ENCODE data around the gene INHBA.

INHBA gene

DNA sequence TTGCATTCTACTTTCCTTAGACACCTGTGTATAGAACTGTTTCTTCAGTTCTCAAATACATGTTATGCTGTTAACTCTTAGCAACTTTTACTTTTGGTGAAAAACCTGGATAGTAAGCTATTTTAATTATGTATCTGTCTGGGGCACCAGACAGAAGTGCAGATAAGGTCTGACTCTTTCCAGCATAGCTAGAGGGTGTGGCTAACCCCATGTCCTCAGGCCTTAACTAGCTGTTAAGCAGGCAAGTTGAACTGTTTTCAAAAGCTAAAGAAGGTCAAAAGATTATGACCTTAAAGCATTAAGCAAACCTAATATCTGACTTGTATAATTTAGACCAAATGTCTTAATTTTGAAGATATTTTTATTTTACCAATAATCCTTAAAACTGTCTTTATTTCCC lies 45.1 kb upstream of the INHBA start:
- Histone ChIP-seq H3K4me3 (replicated peaks; ENCODE audit: insufficient read depth, low read length) (no peak overlapping the region), H3K27me3 (ENCODE audit: insufficient read depth, poor library complexity, severe bottlenecking) (no peaks in the 10 kb centered on the region), H3K27ac (replicated peaks) (no peak overlapping the region)
- no peak for TF ChIP-seq CTCF (IDR thresholded peaks at IDR 0.05; ENCODE audit: insufficient read depth, low read length)
- TF ChIP-seq GABPA (IDR thresholded peaks at IDR 0.05; ENCODE audit: low read depth), result no peak
- TF ChIP-seq, protein P1, sequence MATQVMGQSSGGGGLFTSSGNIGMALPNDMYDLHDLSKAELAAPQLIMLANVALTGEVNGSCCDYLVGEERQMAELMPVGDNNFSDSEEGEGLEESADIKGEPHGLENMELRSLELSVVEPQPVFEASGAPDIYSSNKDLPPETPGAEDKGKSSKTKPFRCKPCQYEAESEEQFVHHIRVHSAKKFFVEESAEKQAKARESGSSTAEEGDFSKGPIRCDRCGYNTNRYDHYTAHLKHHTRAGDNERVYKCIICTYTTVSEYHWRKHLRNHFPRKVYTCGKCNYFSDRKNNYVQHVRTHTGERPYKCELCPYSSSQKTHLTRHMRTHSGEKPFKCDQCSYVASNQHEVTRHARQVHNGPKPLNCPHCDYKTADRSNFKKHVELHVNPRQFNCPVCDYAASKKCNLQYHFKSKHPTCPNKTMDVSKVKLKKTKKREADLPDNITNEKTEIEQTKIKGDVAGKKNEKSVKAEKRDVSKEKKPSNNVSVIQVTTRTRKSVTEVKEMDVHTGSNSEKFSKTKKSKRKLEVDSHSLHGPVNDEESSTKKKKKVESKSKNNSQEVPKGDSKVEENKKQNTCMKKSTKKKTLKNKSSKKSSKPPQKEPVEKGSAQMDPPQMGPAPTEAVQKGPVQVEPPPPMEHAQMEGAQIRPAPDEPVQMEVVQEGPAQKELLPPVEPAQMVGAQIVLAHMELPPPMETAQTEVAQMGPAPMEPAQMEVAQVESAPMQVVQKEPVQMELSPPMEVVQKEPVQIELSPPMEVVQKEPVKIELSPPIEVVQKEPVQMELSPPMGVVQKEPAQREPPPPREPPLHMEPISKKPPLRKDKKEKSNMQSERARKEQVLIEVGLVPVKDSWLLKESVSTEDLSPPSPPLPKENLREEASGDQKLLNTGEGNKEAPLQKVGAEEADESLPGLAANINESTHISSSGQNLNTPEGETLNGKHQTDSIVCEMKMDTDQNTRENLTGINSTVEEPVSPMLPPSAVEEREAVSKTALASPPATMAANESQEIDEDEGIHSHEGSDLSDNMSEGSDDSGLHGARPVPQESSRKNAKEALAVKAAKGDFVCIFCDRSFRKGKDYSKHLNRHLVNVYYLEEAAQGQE (IDR thresholded peaks at IDR 0.05; ENCODE audit: insufficient replicate concordance, low read depth), result no peak
- no peak for TF ChIP-seq SPI1 (IDR thresholded peaks at IDR 0.05; ENCODE audit: borderline replicate concordance, low read depth)
- TF ChIP-seq POLR2AphosphoS5 (IDR thresholded peaks at IDR 0.05; ENCODE audit: low read depth), result no peak
- no peak for DNase-seq (ENCODE audit: low read depth in 1 of 2, low spot score in 1 of 2)

GRCh38 chr7:41745451-41745850 lies 42.6 kb upstream of the INHBA start:
- H3K27ac ChIP-seq (replicated peaks), result no peak overlapping the region
- no peak for DNase-seq (ENCODE audit: low read depth in 1 of 2, low spot score in 1 of 2)
- no peak overlapping the region for H3K4me3 ChIP-seq (replicated peaks; ENCODE audit: insufficient read depth, low read length)
- H3K27me3 ChIP-seq (ENCODE audit: insufficient read depth, poor library complexity, severe bottlenecking), result no peaks in the 10 kb centered on the region
- TF ChIP-seq, protein P1 (IDR thresholded peaks at IDR 0.05; ENCODE audit: insufficient replicate concordance, low read depth), result no peak
- TF ChIP-seq CTCF (IDR thresholded peaks at IDR 0.05; ENCODE audit: insufficient read depth, low read length), result no peak
- no peak for TF ChIP-seq GABPA (IDR thresholded peaks at IDR 0.05; ENCODE audit: low read depth)
- no peak for TF ChIP-seq SPI1 (IDR thresholded peaks at IDR 0.05; ENCODE audit: borderline replicate concordance, low read depth)
- TF ChIP-seq POLR2AphosphoS5 (IDR thresholded peaks at IDR 0.05; ENCODE audit: low read depth), result no peak

DNA sequence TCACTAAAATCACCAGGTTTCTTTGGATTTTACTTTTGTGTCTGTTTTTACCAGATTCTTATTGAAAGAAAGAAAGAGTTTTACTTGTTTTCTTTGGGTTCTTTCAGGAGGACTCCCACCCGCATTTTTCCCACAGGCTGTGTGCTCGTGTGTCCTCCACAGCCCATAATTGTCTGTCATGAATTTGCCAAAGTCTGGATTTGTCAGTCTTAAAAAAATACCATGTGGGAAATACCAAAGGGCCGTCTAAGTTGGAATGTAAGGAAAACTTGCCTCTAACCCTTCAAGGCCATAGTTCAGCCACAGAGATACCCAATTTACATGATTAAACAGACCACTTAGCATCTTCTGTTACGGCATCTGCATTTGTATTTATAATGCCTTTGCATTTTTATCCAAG lies 41.3 kb upstream of the INHBA start:
- TF ChIP-seq SPI1 (IDR thresholded peaks at IDR 0.05; ENCODE audit: borderline replicate concordance, low read depth), result no peak
- Histone ChIP-seq H3K27ac (replicated peaks) (no peak overlapping the region), H3K4me3 (replicated peaks; ENCODE audit: insufficient read depth, low read length) (no peak overlapping the region), H3K27me3 (ENCODE audit: insufficient read depth, poor library complexity, severe bottlenecking) (no peaks in the 10 kb centered on the region)
- DNase-seq (ENCODE audit: low read depth in 1 of 2, low spot score in 1 of 2), result no peak

DNA sequence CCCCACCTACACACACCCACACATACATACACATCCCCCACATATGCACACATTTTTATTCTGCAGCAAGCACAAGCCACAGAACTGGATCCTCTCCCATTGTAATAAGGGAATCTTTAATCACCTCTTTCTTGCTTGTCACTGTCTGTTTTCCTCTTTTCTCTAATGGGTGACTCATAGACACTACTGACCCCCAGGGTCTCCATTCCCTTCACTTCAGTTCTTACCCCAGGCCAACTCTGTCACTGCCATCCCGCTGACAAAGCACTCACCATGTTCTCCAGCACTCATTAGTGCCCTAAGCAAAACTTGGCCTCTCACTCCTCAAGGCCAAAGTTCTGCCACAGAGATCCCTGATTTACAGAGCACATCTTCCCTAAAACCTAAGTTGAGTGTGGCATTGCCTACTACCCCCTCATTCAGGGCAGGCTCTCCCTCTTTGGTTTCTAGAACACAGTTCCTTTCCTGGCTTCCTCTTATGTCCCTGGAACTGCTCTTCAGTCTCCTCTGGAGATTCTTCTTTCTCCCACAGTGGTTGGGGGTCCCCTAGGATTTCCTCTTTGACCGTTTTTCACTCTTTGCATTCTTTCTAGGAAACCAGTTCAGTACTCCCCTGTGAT lies 39.6 kb upstream of the INHBA start:
- DNase-seq (ENCODE audit: low read depth in 1 of 2, low spot score in 1 of 2), result no peak
- no peak overlapping the region for H3K4me3 ChIP-seq (replicated peaks; ENCODE audit: insufficient read depth, low read length)
- TF ChIP-seq, protein P1 (IDR thresholded peaks at IDR 0.05; ENCODE audit: insufficient replicate concordance, low read depth), result no peak
- no peak for TF ChIP-seq SPI1 (IDR thresholded peaks at IDR 0.05; ENCODE audit: borderline replicate concordance, low read depth)
- TF ChIP-seq CTCF (IDR thresholded peaks at IDR 0.05; ENCODE audit: insufficient read depth, low read length), result no peak
- no peak for TF ChIP-seq GABPA (IDR thresholded peaks at IDR 0.05; ENCODE audit: low read depth)
- no peak for TF ChIP-seq POLR2AphosphoS5 (IDR thresholded peaks at IDR 0.05; ENCODE audit: low read depth)
- H3K27me3 ChIP-seq (ENCODE audit: insufficient read depth, poor library complexity, severe bottlenecking), result no peaks in the 10 kb centered on the region
- H3K27ac ChIP-seq (replicated peaks), result no peak overlapping the region

Data from HL-60 (cell line).